GM18502 (cell line): Measurements from ENCODE around the gene TAGLN2.

Source experiments
- ATAC-seq: cut with Tn5 transposase; IDR thresholded peaks from one replicate; pipeline ENCODE4 v1.9.1; 2021; ENCODE audit warnings: mild to moderate bottlenecking; ENCODE audit not compliant: unreplicated experiment, poor library complexity

TAGLN2 gene

DNA sequence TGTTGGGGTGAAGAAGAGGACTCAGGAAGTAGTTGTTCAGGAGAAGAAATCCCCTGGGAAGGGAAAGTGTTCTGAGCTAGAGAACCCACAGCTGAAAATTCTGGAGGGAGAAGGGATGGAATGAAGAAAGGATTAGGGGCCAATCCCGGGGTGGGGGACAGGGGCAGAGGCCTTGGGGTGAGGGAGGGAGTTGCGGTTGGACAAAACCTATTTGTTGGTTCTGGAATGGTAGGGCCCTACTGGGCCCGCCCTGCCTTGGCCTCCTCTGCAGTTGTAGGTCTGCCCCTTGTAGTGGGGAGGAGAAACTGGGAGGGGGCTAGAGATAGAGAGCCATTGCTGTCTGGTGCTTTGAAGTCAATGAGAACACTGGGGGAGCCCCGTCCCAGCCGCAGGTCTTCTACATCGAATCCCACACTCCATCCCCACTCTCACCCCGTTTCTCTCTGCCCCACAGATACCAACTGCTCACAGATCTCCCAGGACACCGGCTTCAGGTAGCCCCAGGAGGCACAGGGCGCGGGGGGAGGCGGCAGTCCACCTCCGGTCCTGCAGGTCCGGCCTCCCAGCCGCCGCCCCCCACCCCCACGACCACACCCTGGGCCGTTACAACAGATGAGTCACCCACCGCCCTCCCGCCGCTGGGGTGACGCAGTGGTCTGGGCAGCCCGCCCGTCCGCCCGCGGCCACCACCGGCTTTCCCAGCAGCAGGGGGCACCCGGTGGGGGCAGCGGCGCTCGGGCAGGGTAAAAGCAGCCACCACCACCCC, 1.1 kb downstream of the TAGLN2 start:
- peak; percentile 15 for ATAC-seq

DNA sequence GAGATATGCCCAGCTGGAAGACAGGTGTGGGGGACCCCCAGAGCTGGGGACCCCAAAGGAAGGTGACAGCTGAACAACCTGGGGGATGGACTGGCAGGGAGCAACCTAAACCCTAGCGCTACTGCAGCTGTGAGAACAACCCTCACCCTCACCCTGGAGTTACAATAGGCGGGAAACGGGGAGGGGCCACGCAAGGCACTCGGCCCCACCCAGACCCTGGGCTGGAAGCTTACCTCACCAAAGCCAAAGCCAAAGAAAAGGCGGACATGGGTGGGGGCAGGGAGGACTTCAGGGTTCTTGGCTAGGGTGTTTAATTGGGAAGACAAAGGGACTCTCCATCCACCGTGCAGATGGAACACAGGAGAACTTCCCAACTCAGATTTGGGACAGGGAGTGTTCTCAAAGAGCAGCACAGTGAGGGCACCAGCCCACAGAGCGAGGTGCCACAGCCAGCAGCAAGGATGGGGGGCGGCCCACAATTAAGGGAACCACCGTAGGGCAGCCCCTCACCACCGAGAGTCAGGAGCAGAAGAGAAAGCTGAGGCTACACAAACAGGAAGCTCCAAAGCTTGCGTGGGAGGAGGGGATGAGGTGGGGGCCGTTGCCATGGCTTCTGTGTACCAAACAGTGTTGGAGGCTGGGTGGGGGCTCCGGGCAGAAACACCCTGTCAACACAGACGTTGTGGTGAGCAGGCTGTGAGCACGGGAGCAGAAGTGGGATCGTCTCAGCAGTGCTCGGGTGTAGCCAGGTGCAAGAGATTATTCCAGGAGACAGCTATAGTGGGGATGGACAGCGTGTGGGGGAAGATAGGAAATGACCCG, 1.9 kb downstream of the TAGLN2 start:
- peak; percentile 33 for ATAC-seq

DNA sequence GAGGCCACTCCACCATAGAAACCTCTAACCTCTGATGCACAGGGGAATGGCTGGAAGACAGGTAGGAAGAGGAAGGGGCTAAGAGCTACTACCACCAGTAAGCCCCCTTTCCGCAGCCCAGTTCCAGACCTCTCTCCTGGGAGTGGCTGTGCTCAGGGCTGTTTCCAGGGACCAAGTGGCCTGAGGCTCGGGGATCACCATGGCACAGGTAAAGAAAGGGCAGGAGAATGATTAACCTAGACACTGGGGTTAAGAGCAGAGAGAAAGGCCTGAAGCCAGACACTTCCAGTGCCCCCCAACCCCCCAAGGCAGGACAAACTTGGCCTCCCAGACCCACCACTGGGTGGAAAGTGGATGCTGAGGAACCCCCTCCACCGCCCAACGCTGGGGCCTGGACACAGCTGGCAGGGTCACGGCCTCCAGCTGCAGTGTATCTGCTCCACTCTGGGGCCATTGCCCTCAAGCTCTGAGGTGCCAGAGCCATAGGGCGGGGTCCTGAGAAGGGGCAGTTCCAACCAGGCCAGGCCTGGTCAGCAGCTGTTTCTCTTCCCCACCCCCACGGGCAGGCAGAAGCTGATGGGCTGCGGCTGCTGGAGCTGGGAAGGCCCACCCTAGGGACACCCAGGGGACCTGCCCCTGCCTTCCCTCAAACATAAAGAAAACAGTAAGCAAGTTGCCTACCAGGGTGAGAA, 2.6 kb downstream of the TAGLN2 start:
- no peak for ATAC-seq

DNA sequence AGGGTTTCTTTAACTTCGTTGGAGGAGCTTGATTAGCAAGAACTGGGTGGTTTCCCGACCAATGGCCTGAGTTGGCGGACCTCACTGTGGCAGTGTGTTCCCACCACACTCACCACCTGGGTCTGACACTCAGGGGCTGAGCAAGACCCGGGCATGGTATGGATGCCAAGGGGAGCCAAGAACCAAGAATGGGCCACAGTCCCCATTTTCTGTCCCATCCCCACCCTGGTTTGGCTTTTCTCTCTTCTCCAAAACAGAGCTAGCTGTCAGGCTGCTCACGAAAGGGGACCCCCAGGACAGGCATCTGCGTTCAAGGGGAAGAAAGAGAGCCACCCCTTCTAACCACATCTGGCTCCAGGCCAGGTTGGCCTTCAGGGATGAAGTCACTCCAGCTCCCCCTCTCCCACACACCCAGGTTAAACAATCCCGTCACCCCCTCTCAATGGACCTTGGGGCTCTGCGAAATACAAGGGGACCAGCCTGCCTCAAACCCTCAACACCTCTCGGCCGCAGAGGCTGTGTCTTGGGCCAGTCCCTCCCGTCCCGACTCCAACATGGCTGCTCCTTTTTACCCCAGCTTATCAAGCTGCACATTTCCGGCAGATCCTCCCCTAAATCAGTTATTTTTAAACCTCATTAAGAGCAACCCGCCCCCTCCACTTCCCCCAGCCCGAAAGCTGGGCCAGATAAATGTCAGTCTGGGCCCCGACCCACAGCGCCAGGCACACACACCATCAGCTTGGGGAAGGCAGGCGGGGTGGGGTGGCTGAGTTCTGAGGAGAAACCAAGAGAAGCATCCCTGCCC, 3.4 kb downstream of the TAGLN2 start:
- no peak for ATAC-seq

DNA sequence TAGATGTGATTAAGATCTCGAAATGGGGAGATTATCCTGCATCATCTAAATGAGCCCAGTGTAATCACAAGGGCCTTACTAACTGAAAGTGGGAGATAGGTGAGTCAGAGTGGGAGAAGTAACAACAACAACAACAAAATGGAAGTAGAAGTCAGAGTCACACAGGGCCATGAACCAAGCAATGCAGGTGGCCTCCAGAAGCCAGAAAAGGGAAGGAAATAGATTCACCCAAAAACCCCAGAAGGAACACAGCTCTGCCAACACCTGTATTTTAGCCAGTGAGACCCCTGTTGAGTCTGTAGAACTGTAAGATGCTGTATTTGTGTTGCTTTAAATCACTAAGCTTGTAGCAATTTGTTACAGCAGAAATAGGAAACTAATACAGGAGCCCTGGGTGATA, 4.1 kb downstream of the TAGLN2 start:
- ATAC-seq, result peak; percentile 28

DNA sequence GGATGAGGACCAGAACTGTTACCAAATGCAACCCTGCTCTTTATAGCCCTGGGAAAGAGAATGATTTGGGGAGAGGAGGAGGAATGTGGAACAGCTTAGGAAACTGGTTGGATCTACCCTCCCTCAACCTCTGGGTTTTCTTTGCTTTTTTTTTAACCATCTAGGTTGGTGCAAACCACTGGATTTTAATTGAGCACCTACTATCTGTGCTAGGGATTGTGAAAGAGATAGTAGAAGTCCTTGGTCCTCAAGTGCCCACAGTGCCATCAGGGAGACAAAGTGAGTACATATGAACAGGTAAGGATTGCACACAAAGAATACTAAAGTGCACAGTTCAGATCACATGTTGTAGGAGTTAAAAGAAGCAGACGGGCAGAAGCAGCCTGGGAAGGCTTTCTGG, 4.7 kb downstream of the TAGLN2 start:
- no peak for ATAC-seq

DNA sequence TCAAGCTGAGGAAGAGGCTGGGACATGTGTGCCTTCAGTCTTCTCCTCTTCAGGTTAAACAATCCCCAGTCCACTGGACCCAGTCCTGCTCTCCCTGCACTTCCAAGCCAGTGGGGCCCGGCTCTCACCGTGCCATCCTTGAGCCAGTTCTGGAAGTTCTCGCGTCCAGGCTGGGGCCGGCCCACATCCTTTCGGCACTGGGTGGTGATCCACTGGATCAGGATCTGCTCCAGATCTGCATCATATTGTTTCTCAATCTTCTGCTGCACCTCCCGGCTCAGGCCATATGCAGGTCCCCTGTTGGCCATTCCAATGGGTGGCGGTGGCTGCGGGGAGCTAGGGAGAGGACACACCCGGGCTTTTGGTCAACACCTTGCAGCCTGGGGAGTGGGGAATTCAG, 5.1 kb downstream of the TAGLN2 start:
- ATAC-seq, result no peak

DNA sequence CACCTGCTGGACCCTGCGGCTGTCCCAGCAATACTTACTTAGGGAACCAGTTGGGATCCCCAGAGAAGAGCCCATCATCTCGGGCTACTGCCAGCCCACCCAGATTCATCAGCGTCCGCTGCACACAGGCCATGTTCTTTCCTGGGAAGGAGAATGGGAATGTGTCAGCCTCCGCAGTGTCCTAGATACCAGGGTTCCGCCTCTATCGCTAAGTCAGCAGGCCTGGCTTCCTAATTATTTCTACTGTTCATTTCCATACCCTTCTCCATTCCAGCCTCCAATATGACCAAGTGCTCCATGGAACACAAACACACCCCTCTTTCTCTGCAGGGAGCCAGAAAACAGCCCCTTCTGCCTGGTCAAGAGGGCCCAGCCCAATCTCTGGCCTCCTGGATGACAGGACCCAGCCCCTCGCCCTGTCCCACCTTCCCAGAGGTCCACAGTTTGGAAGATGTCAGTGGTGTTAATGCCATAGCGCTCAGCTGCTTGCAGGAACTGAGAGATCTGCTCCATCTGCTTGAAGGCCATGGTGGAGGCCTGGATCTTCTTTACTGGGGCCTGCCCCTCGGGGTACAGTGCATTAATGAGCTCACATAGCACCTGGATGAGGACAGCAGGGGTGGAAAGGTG, 6.0 kb downstream of the TAGLN2 start:
- no peak for ATAC-seq

DNA sequence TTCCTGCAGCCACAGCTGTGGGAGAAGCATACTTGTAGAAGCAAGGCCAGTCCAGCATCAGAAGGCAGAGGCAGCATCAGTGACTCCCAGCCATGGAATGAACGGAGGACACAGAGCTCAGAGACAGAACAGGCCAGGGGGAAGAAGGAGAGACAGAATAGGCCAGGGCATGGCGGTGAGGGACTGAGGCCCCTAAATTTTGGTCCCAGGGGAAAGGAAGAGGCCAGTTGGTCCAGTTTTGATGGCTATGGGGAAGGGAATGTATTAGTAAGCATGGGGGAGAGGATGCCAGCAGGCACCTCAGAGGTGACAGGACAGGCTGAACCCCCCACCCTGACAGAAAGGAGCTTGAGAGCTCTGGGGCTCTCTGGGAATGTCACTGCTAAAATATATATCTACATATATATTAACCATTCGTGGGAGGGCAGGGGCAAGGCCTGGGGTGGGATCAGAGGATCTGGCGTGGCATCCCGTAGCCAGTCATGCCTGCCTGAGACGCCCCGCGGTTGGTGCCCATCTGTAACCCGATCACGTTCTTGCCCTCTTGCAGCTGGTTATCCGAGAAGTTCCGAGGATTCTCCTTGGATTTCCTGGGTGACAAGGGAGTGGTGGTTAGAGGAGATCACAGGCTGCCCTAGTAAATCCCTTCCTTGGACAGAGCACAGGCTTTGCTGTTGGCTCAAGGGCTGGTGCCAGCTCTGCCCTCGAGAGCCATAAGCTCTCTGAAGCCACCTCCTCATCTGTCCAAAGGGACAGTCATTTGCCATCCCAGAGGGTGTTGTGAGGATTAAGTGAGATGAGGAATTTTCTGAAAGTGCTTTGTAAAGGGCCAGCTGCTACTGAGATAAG, 6.7 kb downstream of the TAGLN2 start:
- no peak for ATAC-seq

DNA sequence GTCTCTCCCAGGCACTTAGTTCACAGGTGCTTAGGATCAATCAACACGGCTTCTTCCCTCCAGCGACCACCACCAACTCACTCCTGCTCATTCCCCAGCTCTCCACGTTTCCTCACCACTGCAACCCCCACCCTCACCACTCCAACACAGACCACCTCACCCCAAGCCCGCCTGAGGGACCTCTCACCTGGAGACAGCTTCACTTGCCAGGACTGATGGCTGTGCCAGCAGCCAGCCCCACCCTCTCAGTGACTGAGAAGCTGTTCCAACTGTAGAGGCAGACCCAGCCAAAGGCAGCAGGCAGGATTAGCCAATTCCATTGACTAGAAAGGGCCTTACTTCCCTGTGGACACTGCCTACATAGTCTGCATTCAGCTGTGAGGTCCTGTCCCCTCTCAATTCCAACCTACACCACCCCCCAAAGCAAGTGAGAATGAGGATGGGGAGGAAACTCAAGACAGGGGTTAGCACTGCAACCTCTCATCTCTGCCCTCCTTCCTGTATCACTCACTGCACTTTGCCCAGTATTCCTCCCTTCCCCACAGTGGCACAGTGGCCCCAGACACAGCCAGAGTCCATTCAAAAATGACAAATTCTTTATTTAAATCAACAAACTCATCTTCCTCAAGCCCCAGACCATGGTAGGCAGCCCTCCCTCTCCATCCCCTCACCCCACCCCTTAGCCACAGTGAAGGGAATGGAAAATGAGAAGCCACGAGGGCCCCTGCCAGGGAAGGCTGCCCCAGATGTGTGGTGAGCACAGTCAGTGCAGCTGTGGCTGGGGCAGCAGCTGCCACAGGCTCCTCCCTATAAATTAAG, 7.6 kb downstream of the TAGLN2 start:
- ATAC-seq, result no peak

DNA sequence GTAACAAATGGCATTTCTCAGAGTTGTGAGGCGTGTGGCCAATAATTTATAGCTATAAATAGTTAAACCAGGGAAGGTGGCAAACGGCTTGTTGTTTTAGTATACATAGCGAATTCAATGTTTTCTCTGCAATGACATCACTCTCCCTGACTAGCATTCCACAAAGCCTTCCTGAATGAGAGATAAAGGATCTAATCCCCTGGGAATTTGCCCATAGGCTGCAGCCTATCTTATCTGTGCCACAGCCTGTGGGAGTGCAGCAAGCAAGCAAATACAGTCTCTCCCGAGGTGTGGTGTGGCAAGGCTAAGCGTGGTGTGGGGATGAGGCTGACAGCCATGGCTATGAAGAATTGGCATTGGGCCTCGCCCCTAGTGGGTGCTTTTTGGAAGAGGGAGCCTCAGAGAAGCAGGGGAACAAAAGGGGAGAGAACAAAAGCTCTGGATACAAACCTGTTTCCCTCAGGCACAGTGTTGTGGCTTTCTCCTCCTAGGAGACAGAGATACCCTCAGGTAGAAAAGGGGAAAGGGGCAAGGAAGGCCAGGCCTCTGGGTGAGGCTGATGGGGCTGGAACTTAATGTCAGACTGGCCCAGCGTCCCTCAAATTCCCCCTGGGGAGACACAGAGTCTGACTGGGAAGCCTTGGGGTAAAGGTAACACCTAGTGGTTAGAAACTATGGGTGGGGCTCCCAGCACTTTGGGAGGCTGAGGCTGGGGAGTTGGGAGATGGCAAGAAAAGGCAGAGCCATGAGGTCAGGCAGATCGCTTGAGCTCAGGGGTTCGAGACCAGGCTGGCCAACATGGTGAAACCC, 8.9 kb downstream of the TAGLN2 start:
- no peak for ATAC-seq

DNA sequence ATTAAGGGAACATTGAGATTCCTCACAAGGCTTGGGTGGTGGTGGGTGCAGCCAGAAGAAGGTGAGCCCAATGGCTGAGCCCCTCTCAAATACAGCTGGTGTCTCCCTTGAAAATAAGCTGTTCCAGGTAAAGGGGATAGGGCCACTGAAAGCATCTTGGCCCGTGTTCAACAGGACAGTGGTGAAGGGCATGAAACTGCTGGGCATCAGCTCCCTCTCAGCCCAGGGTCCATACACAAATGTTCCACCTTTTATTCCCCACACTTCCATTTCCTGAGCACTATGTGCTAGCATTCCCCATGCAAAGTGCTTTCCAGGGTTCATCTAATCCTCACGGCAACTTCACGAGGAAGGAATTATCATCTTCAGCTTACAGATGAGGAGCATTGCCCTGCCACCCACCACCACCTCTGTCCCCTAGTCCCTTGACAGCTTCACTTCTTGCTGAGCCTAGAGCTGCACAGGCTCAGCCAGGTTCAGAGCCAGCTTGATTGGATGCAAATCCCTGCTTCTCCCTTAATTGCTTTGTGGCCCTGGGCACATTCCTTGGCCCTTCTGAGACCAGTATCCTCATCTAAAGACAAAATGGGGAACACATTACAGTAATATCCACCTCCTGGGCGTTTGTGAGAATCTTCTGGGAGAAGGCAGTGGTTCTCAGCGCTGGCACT, 9.6 kb downstream of the TAGLN2 start:
- ATAC-seq, result no peak

DNA sequence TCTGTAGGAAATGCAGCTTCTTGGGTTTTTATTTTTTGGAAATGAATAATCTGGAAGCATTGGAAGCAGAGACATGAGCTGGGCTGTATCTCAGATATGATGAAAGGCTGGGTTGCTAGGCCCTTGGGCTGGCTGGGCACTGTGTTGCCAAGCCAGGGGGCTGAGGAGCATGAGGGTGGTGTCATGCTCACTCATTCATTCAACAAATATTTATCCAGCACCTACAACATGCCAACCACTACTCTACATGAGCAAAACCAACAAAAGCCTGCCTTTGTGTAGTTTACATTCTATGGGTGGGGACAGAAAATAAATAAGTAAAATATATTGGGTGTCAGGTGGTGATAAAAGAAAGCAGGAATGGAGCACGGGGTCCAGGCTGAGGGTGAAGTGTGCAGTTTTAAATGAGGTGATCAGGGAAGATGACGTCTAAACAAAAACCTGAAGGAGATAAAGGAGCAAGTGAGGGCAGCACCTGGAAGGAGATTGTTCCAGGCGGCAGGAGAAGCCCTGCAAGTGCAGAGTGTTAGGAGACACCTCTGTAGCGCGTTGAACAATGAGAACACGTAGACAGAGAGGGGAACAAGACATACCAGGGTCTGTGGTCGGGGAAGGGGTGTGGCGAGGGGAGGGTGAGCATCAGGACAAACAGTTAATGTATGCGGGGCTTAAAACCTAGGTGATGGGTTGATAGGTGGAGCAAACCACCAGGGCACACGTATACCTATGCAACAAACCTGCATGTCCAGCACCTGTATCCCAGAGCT, 10.9 kb downstream of the TAGLN2 start:
- ATAC-seq, result no peak

DNA sequence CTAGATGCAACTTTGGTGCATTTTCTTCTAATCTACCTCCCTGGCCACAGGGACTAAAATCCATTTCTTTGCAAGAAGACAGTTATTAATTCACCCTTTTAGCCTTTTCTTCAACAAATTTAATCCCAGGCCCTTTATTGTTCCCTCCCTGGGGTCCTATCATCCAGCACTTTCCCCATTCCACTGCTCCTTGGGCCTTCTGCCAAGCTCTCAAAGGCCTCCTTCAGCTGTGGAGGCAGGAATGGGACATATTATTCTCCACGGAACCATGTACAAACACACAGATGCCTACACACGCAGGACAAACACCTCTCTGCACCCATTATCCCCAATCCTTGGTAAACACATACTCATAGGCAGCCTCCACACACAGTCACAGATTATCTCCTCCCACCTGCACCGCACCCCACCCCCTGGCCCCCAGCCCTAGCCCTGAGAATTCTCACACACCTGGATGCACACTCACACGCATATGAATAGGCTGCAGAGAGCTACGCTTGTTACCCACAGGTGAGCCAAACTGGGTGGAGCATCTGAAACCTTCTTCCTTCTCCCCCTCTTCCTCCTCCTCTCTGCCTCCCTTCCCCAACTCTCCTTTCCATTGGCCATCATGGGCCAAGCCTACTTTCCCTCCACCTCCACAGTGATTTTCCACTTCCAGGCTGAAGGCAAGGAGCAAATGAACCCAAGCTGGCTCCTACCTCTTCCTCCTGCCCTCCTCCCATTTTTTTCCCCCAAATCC, 11.7 kb downstream of the TAGLN2 start:
- ATAC-seq, result no peak

DNA sequence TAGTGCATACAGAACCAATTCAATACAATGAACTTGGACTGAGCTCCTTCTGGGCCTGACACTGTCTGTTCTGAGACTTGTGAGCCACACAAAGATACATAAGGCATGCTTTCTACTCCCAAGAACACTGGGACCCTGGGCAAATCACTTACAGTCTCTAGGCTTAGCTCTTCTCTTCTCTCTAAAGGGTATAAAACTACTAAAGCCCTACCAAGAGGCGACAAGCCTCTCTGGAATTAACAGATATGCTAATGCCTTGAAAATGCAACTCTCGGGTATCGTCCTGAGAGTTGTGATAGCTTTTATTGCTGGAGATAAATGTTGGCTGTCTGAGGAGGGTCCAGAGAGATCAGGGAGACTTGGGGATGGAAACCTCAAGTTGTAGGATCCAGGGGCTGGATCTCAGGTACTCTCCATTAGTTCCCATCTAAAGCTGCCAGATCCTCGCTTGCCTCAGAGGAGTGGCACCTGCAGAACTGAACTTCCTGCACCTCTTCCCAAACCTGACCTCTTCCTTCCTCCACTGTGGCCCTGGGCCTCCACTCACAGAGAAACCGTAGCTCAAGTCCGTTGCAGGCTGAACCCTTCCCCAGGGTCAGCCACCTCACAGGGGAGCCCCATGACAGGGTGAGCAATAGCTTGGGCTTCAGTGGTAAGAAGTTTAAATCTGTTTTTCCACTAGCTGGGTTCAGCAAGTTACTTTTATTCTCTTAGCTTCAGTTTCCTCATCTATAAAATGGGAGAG, 13.8 kb downstream of the TAGLN2 start:
- ATAC-seq, result no peak
